AG04450 (cell line): ENCODE measurements around the gene NCAN. TPM values are rescaled to one million over a fixed set of nuclear protein-coding genes. Genes with fewer than 3 reads are reported as not detected.

Experiments used
- CTCF ChIA-PET: fragments of 300-600, 350-600 bp; formaldehyde crosslinking; extraction: SDS; loops from one replicate; lab custom pipeline; 2022; ENCODE audit warnings: antibody characterized with exemption, inconsistent platforms; lab: Charles Lee
- POLR2A ChIA-PET: fragments of 350-600 bp; formaldehyde crosslinking; extraction: SDS; loops from one replicate; lab custom pipeline; 2021; ENCODE audit warnings: antibody characterized with exemption, inconsistent platforms; lab: Yijun Ruan, JAX
- DNase-seq: peaks from one replicate; pipeline ENCODE4 v3.0.0-alpha.2; 2011; ENCODE audit warnings: low read depth, low spot score
- H3K27ac ChIP-seq: one replicate; pipeline ENCODE4 v1.5.1; 2012; ENCODE audit warnings: low read depth, low read length, control low read depth
- H3K27me3 ChIP-seq: one replicate; pipeline ENCODE4 v1.6.0; 2012; ENCODE audit warnings: low read length; ENCODE audit not compliant: control insufficient read depth, insufficient read depth
- H3K4me3 ChIP-seq: 2 replicates; pipeline ENCODE4 v1.5.1; 2011; ENCODE audit warnings: mild to moderate bottlenecking, low read depth, low read length, control low read depth
- H3K9me3 ChIP-seq: 2 replicates; pipeline ENCODE4 v1.5.1; 2012; ENCODE audit warnings: low read length; ENCODE audit not compliant: control insufficient read depth, insufficient read depth
- CTCF ChIP-seq: IDR thresholded peaks from 2 replicates; pipeline ENCODE4 v1.5.1; 2011; ENCODE audit warnings: low read depth, low read length, control low read depth, inconsistent platforms
- polyA plus RNA-seq: library from polyadenylated mRNA; depleted of rRNA; stranded (reverse); fragments of >200 nt; gene quantifications from 2 replicates; pipeline ENCODE4 v1.2.3, GENCODE V29; 2011

NCAN gene
- polyA plus RNA-seq, 1 experiment = not detected

DNA sequence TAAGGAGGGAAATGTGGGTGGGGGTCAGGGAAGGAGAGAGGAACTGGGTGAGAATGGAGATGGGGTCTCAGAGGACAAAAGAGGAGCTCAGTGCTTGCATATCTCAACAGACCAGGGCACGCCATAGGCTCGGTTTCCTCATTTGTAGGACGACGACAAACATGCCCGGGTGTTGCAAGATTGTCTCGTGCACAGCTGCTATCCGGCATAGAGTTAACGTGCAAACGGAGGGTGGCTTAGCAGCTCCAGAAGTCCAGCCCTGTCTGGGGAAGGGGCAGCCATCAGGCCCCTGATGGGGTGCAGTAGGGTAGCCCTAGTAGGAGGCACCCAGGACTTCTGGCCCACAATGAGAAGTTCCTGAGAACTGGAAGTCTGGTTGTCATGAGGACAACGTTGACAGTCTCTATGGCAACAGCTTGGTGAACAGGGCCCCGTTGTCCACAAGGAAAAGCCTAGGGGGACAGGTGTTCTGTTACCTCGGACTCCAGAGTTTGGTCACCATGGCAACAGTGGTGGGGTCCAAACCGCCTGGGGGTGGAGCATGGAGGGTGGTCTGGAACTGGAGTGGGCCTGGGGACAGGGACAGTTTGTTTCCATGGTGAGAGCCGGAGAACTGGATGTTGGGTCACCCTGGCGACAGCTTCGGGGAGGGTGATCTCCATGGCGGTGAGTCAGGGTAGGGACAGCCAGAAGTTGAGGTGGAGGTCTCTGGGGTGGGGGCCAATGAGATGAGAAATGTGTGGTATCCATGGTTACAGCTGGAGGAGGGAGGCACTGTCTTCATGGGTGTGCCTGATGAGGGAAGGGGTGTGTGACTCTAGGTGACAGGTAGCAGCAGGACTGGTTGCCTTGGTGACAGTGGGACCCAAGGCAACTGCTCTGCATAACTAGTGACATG lies 44.6 kb downstream of the NCAN start:
- ChIA-PET CTCF (no interaction called here), POLR2A (interaction anchor here (0.6 kb wide), 1 partner anchor 36 kb away, joined by 3 read pairs; no protein-coding TSS in a partner anchor)

GRCh38 chr19:19257137-19257536 lies 45.4 kb downstream of the NCAN start:
- Histone ChIP-seq H3K9me3 (peaks cover 13% of the 10 kb centered on the region), H3K4me3 (no peak overlapping the region), H3K27me3 (peaks cover 34% of the 10 kb centered on the region), H3K27ac (no peak overlapping the region)
- ChIA-PET CTCF (no interaction called here), POLR2A (no interaction called here)
- TF ChIP-seq CTCF = no peak
- no peak for DNase-seq

More for the DNA sequence above, 44.6 kb downstream of the NCAN start:
- Histone ChIP-seq H3K4me3 (no peak overlapping the region), H3K27me3 (peaks cover 31% of the 10 kb centered on the region), H3K27ac (no peak overlapping the region), H3K9me3 (peaks cover 13% of the 10 kb centered on the region)
- DNase-seq = no peak
- no peak for TF ChIP-seq CTCF

GRCh38 chr19:19257836-19258588 lies 46.3 kb downstream of the NCAN start:
- no peak for TF ChIP-seq CTCF
- peaks cover 42% of the 10 kb centered on the region for H3K27me3 ChIP-seq
- peaks cover 13% of the 10 kb centered on the region for H3K9me3 ChIP-seq
- DNase-seq = no peak
- ChIA-PET POLR2A (no interaction called here), CTCF (no interaction called here)
- no peak overlapping the region for H3K27ac ChIP-seq
- no peak overlapping the region for H3K4me3 ChIP-seq

DNA sequence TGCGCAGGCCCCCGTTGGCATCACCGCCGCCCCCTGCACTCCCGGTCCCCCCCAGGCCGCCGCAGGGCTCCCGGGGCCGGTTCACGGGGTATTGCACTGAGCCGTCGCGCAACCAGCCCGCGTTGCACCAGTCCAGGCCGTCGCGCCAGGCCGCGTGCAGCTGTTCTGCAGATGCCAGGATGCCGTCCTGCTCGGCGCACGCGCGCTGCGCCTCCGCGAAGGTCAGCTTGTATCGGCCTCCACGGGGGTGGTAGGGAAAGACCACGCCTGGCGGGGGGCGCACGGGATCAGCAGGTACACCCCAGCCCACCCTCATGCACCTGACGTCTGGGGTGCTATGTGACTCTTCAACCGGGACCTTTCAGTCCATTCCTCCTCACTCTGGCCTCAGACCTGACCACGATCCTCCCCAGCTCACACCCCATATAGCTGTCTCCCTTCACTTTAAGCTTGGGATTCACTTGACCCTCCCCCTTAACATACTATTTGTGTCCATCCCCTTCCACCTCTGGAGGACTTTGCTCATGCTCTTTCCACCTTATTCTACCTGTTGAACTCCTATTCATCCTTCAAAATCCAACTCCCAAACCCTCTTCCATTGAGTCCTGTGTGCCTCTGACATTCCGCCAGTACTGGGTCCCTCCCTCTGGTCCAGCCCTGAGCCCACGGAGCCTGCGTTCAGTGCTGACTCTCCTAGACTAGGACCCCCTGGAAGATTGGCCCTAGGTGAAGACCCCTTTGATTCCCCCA lies 47.0 kb downstream of the NCAN start:
- ChIA-PET POLR2A (no interaction called here), CTCF (no interaction called here)
- TF ChIP-seq CTCF = no peak
- Histone ChIP-seq H3K27ac (no peak overlapping the region), H3K27me3 (peaks cover 45% of the 10 kb centered on the region), H3K4me3 (no peak overlapping the region), H3K9me3 (peaks cover 13% of the 10 kb centered on the region)
- DNase-seq = no peak
